HK-2 (cell line): ENCODE data around the gene TMEM221.
A peak's percentile ranks its signal among the peaks of the same experiment; 100 is the strongest.
"Not testable (repeated sequence)": the region's sequence is repeated elsewhere in the genome, so short reads cannot be mapped to it uniquely, and the experiment has no call there.

Source experiments
- DNase-seq: peaks from one replicate; pipeline ENCODE4 v3.0.0-alpha.2; 2018; ENCODE audit not compliant: unreplicated experiment

Gene TMEM221

GRCh38 chr19:17448131-17448967, at the start of gene TMEM221:
Gene TMEM221 (minus strand): TSS chr19:17448668. CDS start chr19:17448462, 206 bp downstream.
- DNase-seq = peak; percentile 51

- no peak for DNase-seq
Measured at GRCh38 chr19:17497149-17497798, 48.8 kb upstream of the TMEM221 start.

- peak; percentile 66 for DNase-seq
Measured at GRCh38 chr19:17496337-17496997, 48.0 kb upstream of the TMEM221 start.

- no peak for DNase-seq
Measured at GRCh38 chr19:17495639-17496296, 47.3 kb upstream of the TMEM221 start.

GRCh38 chr19:17491287-17491686, 42.8 kb upstream of the TMEM221 start:
- no peak for DNase-seq

GRCh38 chr19:17490411-17490810, 41.9 kb upstream of the TMEM221 start:
- no peak for DNase-seq

- no peak for DNase-seq
Measured at GRCh38 chr19:17489392-17490030, 41.0 kb upstream of the TMEM221 start.

- no peak for DNase-seq
Measured at GRCh38 chr19:17488593-17489391, 40.3 kb upstream of the TMEM221 start.

- no peak for DNase-seq
Measured at GRCh38 chr19:17487284-17488121, 39.0 kb upstream of the TMEM221 start.

- DNase-seq = no peak
Measured at GRCh38 chr19:17486545-17487240, 38.2 kb upstream of the TMEM221 start.

GRCh38 chr19:17484520-17485185, 36.2 kb upstream of the TMEM221 start:
- no peak for DNase-seq

- no peak for DNase-seq
Measured at GRCh38 chr19:17483605-17484002, 35.1 kb upstream of the TMEM221 start.

GRCh38 chr19:17482877-17483604, 34.6 kb upstream of the TMEM221 start:
- no peak for DNase-seq

- no peak for DNase-seq
Measured at GRCh38 chr19:17481986-17482385, 33.5 kb upstream of the TMEM221 start.

- DNase-seq = no peak
Measured at GRCh38 chr19:17479325-17479791, 30.9 kb upstream of the TMEM221 start.

- DNase-seq = no peak
Measured at GRCh38 chr19:17475541-17476115, 27.2 kb upstream of the TMEM221 start.

GRCh38 chr19:17475011-17475540, 26.6 kb upstream of the TMEM221 start:
- not testable (repeated sequence) for DNase-seq
